GM18505 (cell line): ENCODE results near the gene SEMA6B.
"Not testable (repeated sequence)": the region's sequence is repeated elsewhere in the genome, so short reads cannot be mapped to it uniquely, and the experiment has no call there.

Source experiments
- ATAC-seq: cut with Tn5 transposase; IDR thresholded peaks from one replicate; pipeline ENCODE4 v1.9.1; 2021; ENCODE audit not compliant: unreplicated experiment
- POLR2A ChIP-seq: IDR thresholded peaks from 4 replicates; pipeline ENCODE4 v1.6.1; 2011; ENCODE audit warnings: borderline replicate concordance; ENCODE audit not compliant: insufficient read depth, insufficient read length; ENCODE audit errors: extremely low read depth

SEMA6B gene

GRCh38 chr19:4539693-4540581 lies 19.5 kb downstream of the SEMA6B start, which contains the start of gene LRG1:
Gene LRG1, minus strand, starts transcription at chr19:4540036. Its CDS starts 23 bp downstream, at chr19:4540013.
- ATAC-seq = no peak
- peak; percentile 61 for TF ChIP-seq POLR2A

GRCh38 chr19:4539169-4539692 lies 20.3 kb downstream of the SEMA6B start:
- TF ChIP-seq POLR2A = no peak
- ATAC-seq = no peak

- TF ChIP-seq POLR2A = no peak
These were observed 20.9 kb downstream of the SEMA6B start for GRCh38 chr19:4538601-4538954.

GRCh38 chr19:4537953-4538600 lies 21.4 kb downstream of the SEMA6B start:
- no peak for TF ChIP-seq POLR2A
- no peak for ATAC-seq

More at GRCh38 chr19:4538601-4538954, 20.9 kb downstream of the SEMA6B start:
- ATAC-seq = no peak

- no peak for ATAC-seq
These were observed 22.7 kb downstream of the SEMA6B start for GRCh38 chr19:4536798-4537197.

GRCh38 chr19:4534836-4535658 lies 24.4 kb downstream of the SEMA6B start, which contains the start of gene PLIN5:
Gene PLIN5, minus strand, starts transcription at chr19:4535224. Its CDS starts 1,150 bp downstream, at chr19:4534074.
- no peak for ATAC-seq
- TF ChIP-seq POLR2A = no peak

More at GRCh38 chr19:4536798-4537197, 22.7 kb downstream of the SEMA6B start:
- no peak for TF ChIP-seq POLR2A

- no peak for TF ChIP-seq POLR2A
- no peak for ATAC-seq
These were observed 25.6 kb downstream of the SEMA6B start for GRCh38 chr19:4533835-4534424.

- no peak for ATAC-seq
- TF ChIP-seq POLR2A = no peak
These were observed 26.1 kb downstream of the SEMA6B start for GRCh38 chr19:4533334-4533733.

- TF ChIP-seq POLR2A = no peak
- ATAC-seq = no peak
These were observed 27.8 kb downstream of the SEMA6B start for GRCh38 chr19:4531562-4532165.

- no peak for TF ChIP-seq POLR2A
- no peak for ATAC-seq
These were observed 29.5 kb downstream of the SEMA6B start for GRCh38 chr19:4529924-4530522.

- ATAC-seq = no peak
- no peak for TF ChIP-seq POLR2A
These were observed 30.6 kb downstream of the SEMA6B start for GRCh38 chr19:4528843-4529242.

GRCh38 chr19:4527377-4527776 lies 32.1 kb downstream of the SEMA6B start:
- not testable (repeated sequence) for ATAC-seq

- ATAC-seq = no peak
These were observed 33.9 kb downstream of the SEMA6B start for GRCh38 chr19:4525563-4526002.

More at GRCh38 chr19:4525563-4526002, 33.9 kb downstream of the SEMA6B start:
- no peak for TF ChIP-seq POLR2A
